ENCODE data around the gene GABRG3. TPM values are rescaled to one million over a fixed set of nuclear protein-coding genes. Genes with fewer than 3 reads are reported as not detected.

Gene GABRG3
- total and polyA plus RNA-seq, 2 donors (not counting 3 experiments of a cell fraction or from before 2014, with no cell fraction given): not detected

DNA sequence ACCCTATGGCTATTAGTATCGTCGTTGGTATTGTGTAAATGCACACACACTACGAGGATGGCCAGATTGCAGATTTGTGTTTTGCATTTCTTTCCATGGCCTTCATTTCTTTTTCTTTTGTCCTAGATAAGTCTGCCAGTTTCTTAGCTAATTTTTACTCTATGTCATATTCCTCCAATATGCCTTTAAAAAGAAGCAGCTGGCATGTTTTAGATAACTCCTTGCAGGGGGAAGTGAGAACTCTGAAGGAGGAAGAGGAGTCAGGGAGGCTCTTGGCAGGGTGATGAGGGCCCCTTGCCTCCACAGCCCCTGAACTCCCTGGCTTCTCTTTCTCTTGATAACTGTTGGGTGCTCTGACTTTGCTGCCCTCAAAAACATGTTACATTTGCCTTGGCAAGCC is 244.0 kb downstream of the GABRG3 start:
- POLR2A ChIA-PET: no interaction called here

DNA sequence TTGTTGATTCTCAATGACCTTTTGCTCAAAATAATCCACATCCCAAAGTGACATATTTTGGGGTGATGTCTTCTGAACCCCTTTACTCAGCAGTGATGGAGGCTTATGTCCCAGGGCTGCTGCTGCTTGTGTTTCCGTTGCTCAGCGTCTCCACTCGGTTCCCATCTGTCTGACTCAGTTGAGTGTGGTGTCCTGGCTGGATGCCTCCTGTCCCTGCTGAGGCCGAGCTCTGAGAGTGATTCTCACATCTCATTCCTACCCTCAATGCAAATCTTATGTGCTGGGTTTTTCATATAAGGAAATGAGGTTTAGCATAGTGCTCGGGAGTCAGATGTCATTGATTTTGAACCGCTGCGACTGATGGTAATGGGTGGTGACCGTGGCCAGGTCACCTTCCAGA is 247.4 kb downstream of the GABRG3 start:
- Histone ChIP-seq H3K27me3 (ENCODE audit: control insufficient read depth in 2 of 2, insufficient read depth in 2 of 2, low read length in 2 of 2) (no peaks in the 10 kb centered on the region), H3K9ac (replicated peaks; ENCODE audit: extremely low read depth, insufficient read depth, low read length) (no peak overlapping the region), H3K36me3 (ENCODE audit: control insufficient read depth in 2 of 2, extremely low read depth in 1 of 2, insufficient read depth in 2 of 2, low read length in 2 of 2) (no peaks in the 10 kb centered on the region), H3K4me1 (ENCODE audit: control insufficient read depth, extremely low read depth, insufficient read depth, low read length) (no peaks in the 10 kb centered on the region), H3K9me1 (replicated peaks; ENCODE audit: control insufficient read depth, extremely low read depth, insufficient read depth, low read length) (no peaks in the 10 kb centered on the region), H2AFZ (ENCODE audit: low read depth, low read length) (no peak overlapping the region), H3K4me2 (ENCODE audit: insufficient read depth, low read length) (no peak overlapping the region), H3K4me3 (replicated peaks in 1 of 3; ENCODE audit: insufficient read depth in 1 of 3, low read depth in 1 of 3, low read length in 3 of 3) (no peak overlapping the region), H3K9me3 (replicated peaks; ENCODE audit: control insufficient read depth, insufficient read depth, low read length) (peaks cover 3% of the 10 kb centered on the region), H4K20me1 (replicated peaks; ENCODE audit: control insufficient read depth, extremely low read depth, insufficient read depth, low read length) (no peaks in the 10 kb centered on the region), H3K79me2 (ENCODE audit: control insufficient read depth, insufficient read depth, low read length) (no peaks in the 10 kb centered on the region), H3K27ac (ENCODE audit: insufficient read depth, low read depth, low read length) (no peak overlapping the region)
- no peak for TF ChIP-seq EZH2 (IDR thresholded peaks at IDR 0.05; ENCODE audit: borderline replicate concordance, low read depth, low read length, severe bottlenecking)
- TF ChIP-seq GATA2 (IDR thresholded peaks at IDR 0.05; ENCODE audit: insufficient read depth, insufficient read length, low read depth, low read length): no peak
- TF ChIP-seq JUN (IDR thresholded peaks at IDR 0.05; ENCODE audit: borderline replicate concordance, insufficient read depth, insufficient read length, low read depth): no peak
- TF ChIP-seq FOS (IDR thresholded peaks at IDR 0.05; ENCODE audit: borderline replicate concordance, insufficient read depth, low read length): no peak
- no peak for DNase-seq (ENCODE audit: low read depth, low spot score)
- dilution Hi-C loops (cut with MboI; ENCODE audit: extremely low pct_ligation_motif_present, low sequenced_read_pairs): no loop called here
- POLR2A ChIA-PET: no interaction called here
- BruUV-seq (replicated peaks): no TSS peak
- FAIRE-seq: no peak
- CTCF ChIA-PET: no interaction called here
- intact Hi-C loops (cut with micrococcal nuclease): no loop called here

More for the DNA sequence above, 244.0 kb downstream of the GABRG3 start:
- intact Hi-C loops (cut with micrococcal nuclease): no loop called here
- Histone ChIP-seq H3K9me3 (replicated peaks; ENCODE audit: control insufficient read depth, insufficient read depth, low read length) (peaks cover 3% of the 10 kb centered on the region), H3K27me3 (ENCODE audit: control insufficient read depth in 2 of 2, insufficient read depth in 2 of 2, low read length in 2 of 2) (no peaks in the 10 kb centered on the region), H3K9ac (replicated peaks; ENCODE audit: extremely low read depth, insufficient read depth, low read length) (no peak overlapping the region), H3K9me1 (replicated peaks; ENCODE audit: control insufficient read depth, extremely low read depth, insufficient read depth, low read length) (no peaks in the 10 kb centered on the region), H3K4me1 (ENCODE audit: control insufficient read depth, extremely low read depth, insufficient read depth, low read length) (no peaks in the 10 kb centered on the region), H2AFZ (ENCODE audit: low read depth, low read length) (no peak overlapping the region), H3K79me2 (ENCODE audit: control insufficient read depth, insufficient read depth, low read length) (no peaks in the 10 kb centered on the region), H3K4me3 (replicated peaks in 1 of 3; ENCODE audit: insufficient read depth in 1 of 3, low read depth in 1 of 3, low read length in 3 of 3) (no peak overlapping the region), H4K20me1 (replicated peaks; ENCODE audit: control insufficient read depth, extremely low read depth, insufficient read depth, low read length) (no peaks in the 10 kb centered on the region), H3K36me3 (ENCODE audit: control insufficient read depth in 2 of 2, extremely low read depth in 1 of 2, insufficient read depth in 2 of 2, low read length in 2 of 2) (no peaks in the 10 kb centered on the region), H3K27ac (ENCODE audit: insufficient read depth, low read depth, low read length) (no peak overlapping the region), H3K4me2 (ENCODE audit: insufficient read depth, low read length) (no peak overlapping the region)
- no peak for FAIRE-seq
- CTCF ChIA-PET: no interaction called here
- dilution Hi-C loops (cut with MboI; ENCODE audit: extremely low pct_ligation_motif_present, low sequenced_read_pairs): no loop called here
- no TSS peak for BruUV-seq (replicated peaks)
- no peak for TF ChIP-seq FOS (IDR thresholded peaks at IDR 0.05; ENCODE audit: borderline replicate concordance, insufficient read depth, low read length)
- DNase-seq (ENCODE audit: low read depth, low spot score): no peak

Measured in endothelial cell of umbilical vein (primary cell).